ENCODE data around the gene TRA2A.
A peak's percentile ranks its signal among the peaks of the same experiment; 100 is the strongest.

Gene TRA2A

GRCh38 chr7:23539494-23539907 lies 7.7 kb upstream of the TRA2A start:
- Histone ChIP-seq H2AFZ (no peak overlapping the region), H3K4me1 (no peaks in the 10 kb centered on the region), H3K79me2 (no peaks in the 10 kb centered on the region), H3K27ac (no peak overlapping the region), H3K36me3 (ENCODE audit: control insufficient read depth, insufficient read depth, low read length) (no peaks in the 10 kb centered on the region), H3K9ac (no peak overlapping the region), H3K4me3 (ENCODE audit: low read depth, low read length) (no peak overlapping the region), H3K4me2 (ENCODE audit: low read length) (no peak overlapping the region), H3K27me3 (ENCODE audit: control insufficient read depth, insufficient read depth, low read length) (no peaks in the 10 kb centered on the region), H3K9me3 (ENCODE audit: control insufficient read depth, low read length) (no peaks in the 10 kb centered on the region)
- no peak for TF ChIP-seq CTCF (IDR thresholded peaks at IDR 0.05)

GRCh38 chr7:23538301-23538700 lies 6.5 kb upstream of the TRA2A start:
- H3K36me3 ChIP-seq (ENCODE audit: control insufficient read depth, insufficient read depth, low read length) = no peaks in the 10 kb centered on the region
- H3K4me2 ChIP-seq (ENCODE audit: low read length) = no peak overlapping the region
- no peak overlapping the region for H2AFZ ChIP-seq
- H3K79me2 ChIP-seq = no peaks in the 10 kb centered on the region
- TF ChIP-seq CTCF (IDR thresholded peaks at IDR 0.05) = no peak
- H3K9me3 ChIP-seq (ENCODE audit: control insufficient read depth, low read length) = no peaks in the 10 kb centered on the region
- no peak overlapping the region for H3K4me3 ChIP-seq (ENCODE audit: low read depth, low read length)
- H3K27ac ChIP-seq = no peak overlapping the region
- H3K4me1 ChIP-seq = no peaks in the 10 kb centered on the region
- H3K9ac ChIP-seq = no peak overlapping the region
- H3K27me3 ChIP-seq (ENCODE audit: control insufficient read depth, insufficient read depth, low read length) = no peaks in the 10 kb centered on the region

GRCh38 chr7:23533238-23533604 lies 1.4 kb upstream of the TRA2A start:
- Histone ChIP-seq H3K27ac (no peak overlapping the region), H2AFZ (no peak overlapping the region), H3K27me3 (ENCODE audit: control insufficient read depth, insufficient read depth, low read length) (no peaks in the 10 kb centered on the region), H3K79me2 (peaks cover 39% of the 10 kb centered on the region), H3K36me3 (ENCODE audit: control insufficient read depth, insufficient read depth, low read length) (no peaks in the 10 kb centered on the region), H3K4me3 (ENCODE audit: low read depth, low read length) (no peak overlapping the region), H3K4me1 (peaks cover 11% of the 10 kb centered on the region), H3K9ac (no peak overlapping the region), H3K9me3 (ENCODE audit: control insufficient read depth, low read length) (no peaks in the 10 kb centered on the region), H3K4me2 (ENCODE audit: low read length) (no peak overlapping the region)
- no peak for TF ChIP-seq CTCF (IDR thresholded peaks at IDR 0.05)

- Histone ChIP-seq H2AFZ (peak overlapping the region; percentile 100), H3K4me1 (peaks cover 11% of the 10 kb centered on the region), H3K36me3 (ENCODE audit: control insufficient read depth, insufficient read depth, low read length) (no peaks in the 10 kb centered on the region), H3K9me3 (ENCODE audit: control insufficient read depth, low read length) (no peaks in the 10 kb centered on the region), H3K4me3 (ENCODE audit: low read depth, low read length) (no peak overlapping the region), H3K79me2 (peaks cover 43% of the 10 kb centered on the region), H3K27me3 (ENCODE audit: control insufficient read depth, insufficient read depth, low read length) (no peaks in the 10 kb centered on the region), H3K9ac (no peak overlapping the region), H3K27ac (peak overlapping the region; percentile 98), H3K4me2 (ENCODE audit: low read length) (peak overlapping the region; percentile 85)
- TF ChIP-seq CTCF (IDR thresholded peaks at IDR 0.05) = no peak
These were observed 883 bp upstream of the TRA2A start for GRCh38 chr7:23532490-23533237.

Data from parathyroid adenoma (tissue), 2 donors.